Left lung (tissue), 10 donors: ENCODE data around the gene PROZ. TPM values are rescaled to one million over a fixed set of nuclear protein-coding genes. Genes with fewer than 3 reads are reported as not detected.

Source experiments
- ATAC-seq: fragments of 200-7000 bp; cut with Tn5 transposase; one replicate; pipeline ENCODE4 v1.9.1; 2020; ENCODE audit warnings: moderate library complexity
- DNase-seq, 4 donors: peaks; one replicate each; pipeline ENCODE4 v3.0.0-alpha.2; 2013 to 2020
- H3K27ac ChIP-seq, 2 donors: fragments of 200-600 bp; sonication (generic) in 1 of 2; one replicate each; pipeline versions ENCODE4 v1.5.0 to v1.8.0; 2020 to 2021
- H3K27me3 ChIP-seq, 2 donors: fragments of 200-600 bp; sonication (generic) in 1 of 2; one replicate each; pipeline versions ENCODE4 v1.5.0 to v1.8.0; 2020 to 2021
- H3K36me3 ChIP-seq, 2 donors: fragments of 200-600 bp; sonication (generic) in 1 of 2; one replicate each; pipeline versions ENCODE4 v1.5.0 to v1.8.0; 2020 to 2021
- H3K4me1 ChIP-seq, 2 donors: fragments of 200-600 bp; one replicate each; pipeline ENCODE4 v1.8.0; 2021
- H3K4me3 ChIP-seq, 2 donors: fragments of 200-600 bp; sonication (generic) in 1 of 2; one replicate each; pipeline versions ENCODE4 v1.5.0 to v1.8.0; 2020 to 2021; ENCODE audit warnings: mild to moderate bottlenecking in 1 of 2
- H3K9me3 ChIP-seq, 2 donors: fragments of 200-600 bp; sonication (generic) in 1 of 2; one replicate each; pipeline versions ENCODE4 v1.5.0 to v1.8.0; 2020 to 2021
- intact Hi-C, 2 donors: fragments of 100-400 bp; cut with DNase I; formaldehyde crosslinking; loops; one replicate each; pipeline versions ENCODE4 v1.11.2 to v1.14.2; 2022
- polyA plus RNA-seq, 6 donors: library from polyadenylated mRNA; unstranded; fragments of 120-200 nt; gene quantifications; one replicate each; pipeline ENCODE4 v1.2.1, GENCODE V29; 2013; ENCODE audit not compliant: insufficient read length in 6 of 6
- total RNA-seq, 2 donors: library from RNA; stranded (reverse); fragmentation: NEBNext Ultra II Directional; extraction: Animal tissue kit (Norgen Biotek cat#: 25700); gene quantifications; one replicate each; pipeline ENCODE4 v1.2.1, GENCODE V29; 2021
- TF ChIP-seq, protein P1 (sequence below), 2 donors: fragments of 200-600 bp; sonication (generic) in 1 of 2; IDR thresholded peaks; one replicate each; pipeline versions ENCODE4 v1.5.0 to v1.8.0; 2021; ENCODE audit warnings: antibody characterized with exemption in 2 of 2
- donor health status: DM: no; HTN: yes; CAD: no.
- donor health status: DM: no; HTN: no; CAD: no.

The PROZ gene
- total and polyA plus RNA-seq, 8 donors, result 0.13 to 0.55 (median 0.27) TPM; not detected in 2

DNA sequence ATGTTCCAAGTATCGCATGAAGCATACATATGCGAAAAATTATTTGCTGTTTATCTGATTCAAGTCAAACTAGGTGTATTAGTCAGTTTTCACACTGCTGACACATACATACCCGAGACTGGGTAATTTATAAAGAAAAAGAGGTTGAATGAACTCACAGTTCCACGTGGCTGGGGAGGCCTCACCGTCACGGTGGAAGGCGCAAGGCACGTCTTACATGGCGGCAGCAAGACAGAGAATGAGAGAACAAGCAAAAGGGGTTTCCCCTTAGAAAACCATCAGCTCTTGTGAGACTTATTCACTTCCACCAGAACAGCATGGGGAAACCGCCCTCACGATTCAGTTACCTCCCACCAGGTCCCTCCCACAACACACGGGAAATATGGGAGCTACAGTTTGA is 13.0 kb upstream of the PROZ start:
- intact Hi-C loops, result no loop called here
- Histone ChIP-seq H3K9me3 (no peaks in the 10 kb centered on the region), H3K4me3 (no peak overlapping the region), H3K27me3 (no peaks in the 10 kb centered on the region), H3K4me1 (no peaks in the 10 kb centered on the region), H3K36me3 (no peaks in the 10 kb centered on the region), H3K27ac (no peak overlapping the region)
- no peak for ATAC-seq
- TF ChIP-seq, protein P1, sequence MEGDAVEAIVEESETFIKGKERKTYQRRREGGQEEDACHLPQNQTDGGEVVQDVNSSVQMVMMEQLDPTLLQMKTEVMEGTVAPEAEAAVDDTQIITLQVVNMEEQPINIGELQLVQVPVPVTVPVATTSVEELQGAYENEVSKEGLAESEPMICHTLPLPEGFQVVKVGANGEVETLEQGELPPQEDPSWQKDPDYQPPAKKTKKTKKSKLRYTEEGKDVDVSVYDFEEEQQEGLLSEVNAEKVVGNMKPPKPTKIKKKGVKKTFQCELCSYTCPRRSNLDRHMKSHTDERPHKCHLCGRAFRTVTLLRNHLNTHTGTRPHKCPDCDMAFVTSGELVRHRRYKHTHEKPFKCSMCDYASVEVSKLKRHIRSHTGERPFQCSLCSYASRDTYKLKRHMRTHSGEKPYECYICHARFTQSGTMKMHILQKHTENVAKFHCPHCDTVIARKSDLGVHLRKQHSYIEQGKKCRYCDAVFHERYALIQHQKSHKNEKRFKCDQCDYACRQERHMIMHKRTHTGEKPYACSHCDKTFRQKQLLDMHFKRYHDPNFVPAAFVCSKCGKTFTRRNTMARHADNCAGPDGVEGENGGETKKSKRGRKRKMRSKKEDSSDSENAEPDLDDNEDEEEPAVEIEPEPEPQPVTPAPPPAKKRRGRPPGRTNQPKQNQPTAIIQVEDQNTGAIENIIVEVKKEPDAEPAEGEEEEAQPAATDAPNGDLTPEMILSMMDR (IDR thresholded peaks at IDR 0.05), result no peak
- no peak for DNase-seq

DNA sequence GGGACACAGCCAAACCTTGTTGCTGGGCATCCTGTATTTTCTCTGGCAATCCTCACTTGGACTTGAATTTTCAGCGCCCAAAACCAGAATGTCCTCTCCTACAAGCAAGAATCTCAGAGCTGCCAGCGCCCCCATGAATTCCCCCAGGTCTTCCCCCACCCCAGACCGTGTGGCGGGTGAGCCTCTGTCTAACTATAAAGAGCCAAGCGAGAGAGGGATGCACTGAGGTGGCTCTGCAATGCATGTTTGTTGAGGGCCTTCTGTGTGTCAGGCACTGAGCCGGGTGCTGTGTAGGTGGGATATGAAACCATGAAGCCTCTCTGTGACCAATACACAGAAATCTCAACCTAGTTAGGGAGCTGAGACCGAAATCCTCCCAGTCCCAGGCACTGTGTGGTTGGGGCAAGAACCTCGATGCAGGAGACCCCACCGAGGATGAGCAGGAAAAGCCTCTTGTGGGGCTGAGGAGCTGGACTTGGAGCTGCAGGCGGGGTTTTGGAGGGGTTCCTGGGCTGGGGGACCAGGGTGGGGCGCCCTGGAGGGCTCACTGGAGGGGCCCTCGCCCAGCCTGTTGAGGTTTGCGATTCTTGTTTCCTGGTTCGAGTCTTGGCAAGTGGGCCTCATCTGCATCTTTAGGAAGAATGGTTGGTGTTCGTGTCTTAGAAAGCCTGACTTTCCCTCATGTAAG is 12.4 kb upstream of the PROZ start:
- DNase-seq, result no peak
- no peak for ATAC-seq
- intact Hi-C loops, result no loop called here

DNA sequence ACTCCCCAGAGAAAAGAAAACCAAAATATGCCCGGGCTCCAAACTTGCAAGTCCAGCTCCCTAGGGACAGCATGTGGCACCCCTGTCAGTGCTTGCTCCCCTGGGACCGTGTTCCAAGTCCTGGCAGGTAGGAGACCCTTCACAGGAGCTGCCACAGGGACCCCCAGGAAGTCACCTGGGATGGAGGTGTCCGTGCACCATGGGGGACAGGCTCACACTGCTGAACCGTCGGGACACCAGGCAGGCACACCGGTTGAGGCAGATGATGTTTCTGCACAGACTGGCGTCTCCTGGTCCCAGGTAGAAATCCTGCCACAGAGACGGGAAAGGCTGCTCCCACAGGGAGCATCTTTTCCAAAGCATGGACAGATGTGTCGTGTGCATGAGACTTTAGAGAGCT is 11.7 kb upstream of the PROZ start:
- ATAC-seq (no peak), DNase-seq (no peak)
- H3K36me3 ChIP-seq, result no peaks in the 10 kb centered on the region
- intact Hi-C loops, result no loop called here
- peaks cover 0 to 7% of the 10 kb centered on the region in 2 donors for H3K27me3 ChIP-seq
- H3K9me3 ChIP-seq, result no peaks in the 10 kb centered on the region
- TF ChIP-seq, protein P1 (IDR thresholded peaks at IDR 0.05), result no peak
- H3K27ac ChIP-seq, result no peak overlapping the region
- H3K4me1 ChIP-seq, result peaks cover 0 to 1% of the 10 kb centered on the region in 2 donors
- no peak overlapping the region for H3K4me3 ChIP-seq

More for the DNA sequence above, 12.4 kb upstream of the PROZ start:
- Histone ChIP-seq H3K4me1 (no peaks in the 10 kb centered on the region), H3K36me3 (no peaks in the 10 kb centered on the region), H3K4me3 (no peak overlapping the region), H3K27me3 (peaks cover 0 to 3% of the 10 kb centered on the region in 2 donors), H3K9me3 (no peaks in the 10 kb centered on the region), H3K27ac (no peak overlapping the region)
- TF ChIP-seq, protein P1 (IDR thresholded peaks at IDR 0.05), result no peak

DNA sequence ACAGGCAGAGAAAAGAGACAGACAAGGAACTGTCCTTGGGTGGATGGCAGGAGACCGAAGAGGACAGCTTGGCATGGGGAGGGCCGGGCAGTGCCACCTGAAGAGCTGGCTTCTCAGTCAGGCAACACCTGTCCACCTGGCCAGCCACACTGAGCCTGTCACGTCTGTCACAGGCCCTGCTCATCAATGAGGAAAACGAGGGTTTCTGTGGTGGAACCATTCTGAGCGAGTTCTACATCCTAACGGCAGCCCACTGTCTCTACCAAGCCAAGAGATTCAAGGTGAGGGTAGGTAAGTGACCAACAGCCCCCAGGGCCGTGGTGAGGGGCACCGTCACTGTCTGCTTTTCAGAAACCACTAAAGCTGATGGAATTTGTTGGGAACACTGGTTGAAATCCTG is 11.2 kb upstream of the PROZ start:
- Histone ChIP-seq H3K36me3 (no peaks in the 10 kb centered on the region), H3K4me1 (peaks cover 2 to 6% of the 10 kb centered on the region in 2 donors), H3K9me3 (no peaks in the 10 kb centered on the region), H3K27ac (no peak overlapping the region), H3K4me3 (no peak overlapping the region), H3K27me3 (peaks cover 0 to 11% of the 10 kb centered on the region in 2 donors)
- TF ChIP-seq, protein P1 (IDR thresholded peaks at IDR 0.05), result no peak
- intact Hi-C loops, result no loop called here
- no peak for ATAC-seq
- no peak for DNase-seq

DNA sequence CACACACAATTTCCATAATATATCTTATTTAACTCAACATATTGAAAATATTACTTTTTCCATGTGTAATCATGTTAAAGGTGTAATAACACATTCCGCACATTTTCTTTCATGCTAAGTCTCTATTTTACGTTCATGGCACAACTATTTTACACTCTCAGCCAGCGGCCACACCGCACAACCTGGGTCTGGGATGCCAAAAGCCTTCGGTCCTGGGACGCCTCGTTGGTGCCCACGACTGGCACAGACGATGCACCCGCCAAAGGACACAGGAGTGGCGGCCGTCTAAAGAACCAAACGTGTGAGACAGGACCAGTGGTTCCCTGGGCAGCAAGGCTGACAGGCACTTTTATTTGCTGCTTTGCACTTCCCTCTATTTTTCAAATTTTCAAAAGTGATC is 10.0 kb upstream of the PROZ start:
- no peak for DNase-seq
- intact Hi-C loops, result no loop called here
- no peaks in the 10 kb centered on the region for H3K9me3 ChIP-seq
- H3K27ac ChIP-seq, result no peak overlapping the region
- ATAC-seq, result no peak
- H3K4me3 ChIP-seq, result no peak overlapping the region
- H3K4me1 ChIP-seq, result peaks cover 11 to 18% of the 10 kb centered on the region in 2 donors
- H3K27me3 ChIP-seq, result peaks cover 0 to 23% of the 10 kb centered on the region in 2 donors
- no peaks in the 10 kb centered on the region for H3K36me3 ChIP-seq
- TF ChIP-seq, protein P1 (IDR thresholded peaks at IDR 0.05), result no peak
